Activated T-cell treated with anti-CD3 and anti-CD28 coated beads, Interleukin-2, amount 50 U/mL, for 24 hours (primary cell): ENCODE results near the gene OBSCN.
A peak's percentile ranks its signal among the peaks of the same experiment; 100 is the strongest.

ENCODE experiments used
- DNase-seq: peaks from one replicate; pipeline ENCODE4 v3.0.0-alpha.2; 2020
- H3K27ac Mint-ChIP-seq: 2 replicates; pipeline ENCODE4 v1.8.0; 2020; ENCODE audit warnings: mild to moderate bottlenecking, mixed read lengths
- H3K27me3 Mint-ChIP-seq: 2 replicates; pipeline ENCODE4 v1.8.0; 2020; ENCODE audit warnings: mixed read lengths
- H3K36me3 Mint-ChIP-seq: 2 replicates; pipeline ENCODE4 v1.8.0; 2020; ENCODE audit warnings: low read depth, mixed read lengths
- H3K4me1 Mint-ChIP-seq: 2 replicates; pipeline ENCODE4 v1.8.0; 2020; ENCODE audit warnings: low read depth, mixed read lengths
- H3K4me3 Mint-ChIP-seq: 2 replicates; pipeline ENCODE4 v1.8.0; 2020; ENCODE audit warnings: mild to moderate bottlenecking, moderate library complexity, mixed read lengths
- H3K9me3 Mint-ChIP-seq: 2 replicates; pipeline ENCODE4 v1.8.0; 2020; ENCODE audit warnings: mixed read lengths

OBSCN gene, protein sequence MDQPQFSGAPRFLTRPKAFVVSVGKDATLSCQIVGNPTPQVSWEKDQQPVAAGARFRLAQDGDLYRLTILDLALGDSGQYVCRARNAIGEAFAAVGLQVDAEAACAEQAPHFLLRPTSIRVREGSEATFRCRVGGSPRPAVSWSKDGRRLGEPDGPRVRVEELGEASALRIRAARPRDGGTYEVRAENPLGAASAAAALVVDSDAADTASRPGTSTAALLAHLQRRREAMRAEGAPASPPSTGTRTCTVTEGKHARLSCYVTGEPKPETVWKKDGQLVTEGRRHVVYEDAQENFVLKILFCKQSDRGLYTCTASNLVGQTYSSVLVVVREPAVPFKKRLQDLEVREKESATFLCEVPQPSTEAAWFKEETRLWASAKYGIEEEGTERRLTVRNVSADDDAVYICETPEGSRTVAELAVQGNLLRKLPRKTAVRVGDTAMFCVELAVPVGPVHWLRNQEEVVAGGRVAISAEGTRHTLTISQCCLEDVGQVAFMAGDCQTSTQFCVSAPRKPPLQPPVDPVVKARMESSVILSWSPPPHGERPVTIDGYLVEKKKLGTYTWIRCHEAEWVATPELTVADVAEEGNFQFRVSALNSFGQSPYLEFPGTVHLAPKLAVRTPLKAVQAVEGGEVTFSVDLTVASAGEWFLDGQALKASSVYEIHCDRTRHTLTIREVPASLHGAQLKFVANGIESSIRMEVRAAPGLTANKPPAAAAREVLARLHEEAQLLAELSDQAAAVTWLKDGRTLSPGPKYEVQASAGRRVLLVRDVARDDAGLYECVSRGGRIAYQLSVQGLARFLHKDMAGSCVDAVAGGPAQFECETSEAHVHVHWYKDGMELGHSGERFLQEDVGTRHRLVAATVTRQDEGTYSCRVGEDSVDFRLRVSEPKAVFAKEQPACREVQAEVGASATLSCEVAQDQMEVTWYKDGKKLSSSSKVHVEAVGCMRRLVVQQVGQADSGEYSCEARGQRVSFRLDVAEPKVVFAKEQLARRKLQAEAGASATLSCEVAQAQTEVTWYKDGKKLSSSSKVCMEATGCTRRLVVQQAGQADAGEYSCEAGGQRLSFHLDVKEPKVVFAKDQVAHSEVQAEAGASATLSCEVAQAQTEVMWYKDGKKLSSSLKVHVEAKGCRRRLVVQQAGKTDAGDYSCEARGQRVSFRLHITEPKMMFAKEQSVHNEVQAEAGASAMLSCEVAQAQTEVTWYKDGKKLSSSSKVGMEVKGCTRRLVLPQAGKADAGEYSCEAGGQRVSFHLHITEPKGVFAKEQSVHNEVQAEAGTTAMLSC (N-terminal part only)

DNA sequence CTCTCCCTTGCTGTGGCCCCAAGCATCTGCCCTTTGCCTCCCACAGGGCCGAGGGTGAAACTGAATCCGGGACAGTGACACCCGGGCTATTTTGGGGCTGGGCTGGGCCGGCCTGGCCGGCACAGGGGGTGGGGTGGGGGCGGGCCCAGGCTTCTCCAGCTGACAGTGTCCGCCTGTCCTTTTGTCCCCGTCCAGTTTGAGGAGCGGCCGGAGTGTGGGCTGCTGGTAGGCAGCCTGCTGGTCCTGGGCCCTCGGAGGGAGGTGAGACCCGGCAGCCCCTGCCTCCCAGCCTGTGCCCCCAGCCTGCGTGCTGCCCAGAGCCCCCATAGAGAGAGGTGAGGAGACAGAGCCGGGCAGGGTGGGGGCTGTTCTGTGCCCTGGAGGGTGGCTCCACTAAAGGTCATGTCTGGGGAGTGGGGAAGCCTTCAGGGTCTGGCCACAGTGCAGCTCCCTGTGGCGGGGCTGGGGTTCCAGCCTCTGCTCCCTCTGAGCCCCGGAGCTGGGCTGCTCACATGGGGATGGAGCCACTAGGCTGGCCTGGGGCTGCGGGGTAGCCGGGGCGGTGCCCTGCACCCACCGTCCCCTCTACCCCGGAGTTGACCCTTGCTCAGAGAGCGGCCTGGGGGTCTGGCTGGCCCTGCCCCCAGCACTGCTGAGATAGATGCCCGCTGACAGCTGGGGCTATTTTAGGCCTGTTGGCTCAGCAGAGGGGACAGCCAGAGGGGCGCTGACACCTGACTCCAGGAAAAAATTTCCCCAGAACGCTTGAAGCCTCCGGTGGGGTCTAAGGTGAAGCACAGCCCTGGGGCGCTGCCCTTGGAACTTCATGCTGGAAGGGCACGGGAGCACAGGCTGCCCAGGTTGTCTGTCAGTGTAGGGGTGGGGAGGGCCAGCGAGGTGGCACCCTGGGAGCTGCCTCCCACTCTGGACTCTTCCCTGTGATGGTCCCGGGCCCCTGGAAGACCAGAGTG, at the start of gene OBSCN:
Gene OBSCN, plus strand, starts transcription at position 194 of the 971 bp plus-strand sequence. CDS start 3,740 bp downstream, outside the sequence.
- Mint-ChIP-seq H3K27ac (no peak within 1 kb of the TSS), H3K4me1 (no peaks in the 10 kb centered on the region), H3K4me3 (no peak within 1 kb of the TSS), H3K27me3 (peaks cover 15% of the 10 kb centered on the region), H3K36me3 (no peaks in the 10 kb centered on the region), H3K9me3 (no peaks in the 10 kb centered on the region)
- no peak for DNase-seq

DNA sequence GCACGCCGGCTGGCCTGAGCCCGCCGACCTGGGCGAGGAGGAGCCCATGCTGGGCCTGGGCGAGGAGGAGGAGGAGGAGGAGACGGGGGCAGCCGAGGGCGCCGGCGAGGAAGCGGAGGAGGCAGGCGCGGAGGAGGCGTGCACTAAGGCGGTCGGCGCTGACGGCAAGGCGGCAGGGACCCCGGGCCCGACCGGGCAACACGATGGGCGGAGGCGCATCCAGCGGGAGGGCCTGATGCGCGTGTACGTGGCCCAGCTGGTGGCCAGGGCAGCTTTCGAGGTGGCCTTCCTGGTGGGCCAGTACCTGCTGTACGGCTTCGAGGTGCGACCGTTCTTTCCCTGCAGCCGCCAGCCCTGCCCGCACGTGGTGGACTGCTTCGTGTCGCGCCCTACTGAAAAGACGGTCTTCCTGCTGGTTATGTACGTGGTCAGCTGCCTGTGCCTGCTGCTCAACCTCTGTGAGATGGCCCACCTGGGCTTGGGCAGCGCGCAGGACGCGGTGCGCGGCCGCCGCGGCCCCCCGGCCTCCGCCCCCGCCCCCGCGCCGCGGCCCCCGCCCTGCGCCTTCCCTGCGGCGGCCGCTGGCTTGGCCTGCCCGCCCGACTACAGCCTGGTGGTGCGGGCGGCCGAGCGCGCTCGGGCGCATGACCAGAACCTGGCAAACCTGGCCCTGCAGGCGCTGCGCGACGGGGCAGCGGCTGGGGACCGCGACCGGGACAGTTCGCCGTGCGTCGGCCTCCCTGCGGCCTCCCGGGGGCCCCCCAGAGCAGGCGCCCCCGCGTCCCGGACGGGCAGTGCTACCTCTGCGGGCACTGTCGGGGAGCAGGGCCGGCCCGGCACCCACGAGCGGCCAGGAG, 49.5 kb upstream of the OBSCN start:
- H3K27ac Mint-ChIP-seq = no peak overlapping the region
- no peak for DNase-seq
- H3K4me1 Mint-ChIP-seq = peaks cover 42% of the 10 kb centered on the region
- no peaks in the 10 kb centered on the region for H3K27me3 Mint-ChIP-seq
- no peak overlapping the region for H3K4me3 Mint-ChIP-seq
- no peaks in the 10 kb centered on the region for H3K36me3 Mint-ChIP-seq
- H3K9me3 Mint-ChIP-seq = no peaks in the 10 kb centered on the region

DNA sequence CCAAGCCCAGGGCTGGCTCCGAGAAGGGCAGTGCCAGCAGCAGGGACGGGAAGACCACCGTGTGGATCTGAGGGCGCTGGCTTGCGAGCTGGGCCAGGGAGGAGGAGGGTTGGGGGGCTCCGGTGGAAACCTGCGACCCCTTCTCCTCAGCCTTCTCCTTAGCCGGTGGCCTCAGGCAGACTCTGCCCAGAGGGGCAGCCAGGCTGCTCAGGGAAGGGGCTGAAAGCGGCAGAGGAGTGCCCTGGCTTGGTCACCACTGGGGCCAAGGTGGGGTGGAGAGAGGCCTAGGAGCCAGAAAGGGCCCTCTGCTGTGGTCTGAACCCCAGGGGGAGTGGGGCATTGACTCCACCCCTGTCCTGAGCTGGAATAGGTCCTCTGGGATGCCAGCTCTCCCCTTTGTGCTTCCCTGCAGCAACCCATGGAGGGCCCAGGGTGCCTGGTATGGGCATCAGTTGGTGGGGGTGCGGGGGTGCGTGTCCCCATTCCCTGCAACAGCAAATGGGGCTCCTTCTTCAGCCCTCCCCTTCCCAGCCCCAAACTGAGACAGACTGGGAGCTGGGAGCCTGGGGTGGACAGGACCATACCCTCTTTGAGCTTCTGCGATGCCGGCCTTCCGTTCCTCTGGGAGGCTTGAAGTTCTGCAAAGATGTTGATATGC, 48.7 kb upstream of the OBSCN start:
- no peaks in the 10 kb centered on the region for H3K36me3 Mint-ChIP-seq
- H3K9me3 Mint-ChIP-seq = no peaks in the 10 kb centered on the region
- H3K4me3 Mint-ChIP-seq = no peak overlapping the region
- H3K27ac Mint-ChIP-seq = no peak overlapping the region
- no peak for DNase-seq
- H3K4me1 Mint-ChIP-seq = peaks cover 46% of the 10 kb centered on the region
- H3K27me3 Mint-ChIP-seq = no peaks in the 10 kb centered on the region

DNA sequence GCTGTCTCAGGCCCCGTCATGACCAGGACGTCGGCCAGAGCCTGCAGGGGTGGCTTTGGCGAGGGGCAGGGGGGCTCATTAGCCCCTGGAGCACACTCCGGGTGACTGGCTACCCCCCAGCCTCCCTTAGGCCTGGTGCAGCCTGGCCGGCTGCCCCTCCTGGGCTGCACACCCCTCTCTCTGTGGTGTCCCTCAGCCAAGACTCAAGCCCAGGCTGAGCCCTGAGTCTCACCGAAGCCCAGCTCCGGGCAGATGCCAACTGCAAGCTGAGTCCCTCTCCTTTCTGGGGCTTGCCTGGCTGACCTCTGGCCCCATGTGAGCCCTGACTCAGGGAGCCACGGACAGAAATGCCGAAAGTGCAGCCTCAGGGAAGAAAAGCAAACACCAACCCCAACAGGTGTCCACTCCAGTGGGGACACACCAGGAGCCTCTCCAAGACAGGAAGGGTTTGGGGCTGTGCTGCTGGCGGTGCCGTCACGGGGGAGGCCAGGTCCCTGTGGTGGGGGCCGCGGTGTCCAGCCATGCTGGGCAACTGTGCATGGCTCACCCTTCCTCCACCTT, 47.6 kb upstream of the OBSCN start:
- H3K27ac Mint-ChIP-seq = no peak overlapping the region
- no peak overlapping the region for H3K4me3 Mint-ChIP-seq
- H3K9me3 Mint-ChIP-seq = no peaks in the 10 kb centered on the region
- no peaks in the 10 kb centered on the region for H3K36me3 Mint-ChIP-seq
- no peaks in the 10 kb centered on the region for H3K27me3 Mint-ChIP-seq
- DNase-seq = no peak
- H3K4me1 Mint-ChIP-seq = peaks cover 45% of the 10 kb centered on the region

DNA sequence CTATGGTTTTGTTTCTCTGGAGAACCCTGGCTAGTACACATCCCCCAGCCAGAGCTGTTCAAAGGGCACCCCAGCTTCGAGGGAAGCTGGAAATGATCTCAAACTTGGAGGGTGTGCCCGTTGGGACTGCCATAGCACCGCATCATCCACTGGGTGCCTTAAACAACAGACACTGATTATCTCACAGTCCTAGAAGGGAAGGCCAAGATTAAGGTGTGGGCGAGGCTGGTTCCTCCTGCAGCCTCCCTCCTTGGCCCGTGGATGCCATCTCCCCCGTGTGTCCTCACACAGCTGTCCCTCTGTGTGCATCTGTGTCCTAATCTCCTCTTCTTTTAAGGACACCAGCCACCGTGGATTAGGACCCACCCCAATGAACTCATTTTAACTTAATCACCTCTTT, 46.5 kb upstream of the OBSCN start:
- DNase-seq = no peak
- Mint-ChIP-seq H3K27me3 (no peaks in the 10 kb centered on the region), H3K9me3 (no peaks in the 10 kb centered on the region), H3K4me1 (peaks cover 38% of the 10 kb centered on the region), H3K27ac (no peak overlapping the region), H3K36me3 (no peaks in the 10 kb centered on the region), H3K4me3 (no peak overlapping the region)

DNA sequence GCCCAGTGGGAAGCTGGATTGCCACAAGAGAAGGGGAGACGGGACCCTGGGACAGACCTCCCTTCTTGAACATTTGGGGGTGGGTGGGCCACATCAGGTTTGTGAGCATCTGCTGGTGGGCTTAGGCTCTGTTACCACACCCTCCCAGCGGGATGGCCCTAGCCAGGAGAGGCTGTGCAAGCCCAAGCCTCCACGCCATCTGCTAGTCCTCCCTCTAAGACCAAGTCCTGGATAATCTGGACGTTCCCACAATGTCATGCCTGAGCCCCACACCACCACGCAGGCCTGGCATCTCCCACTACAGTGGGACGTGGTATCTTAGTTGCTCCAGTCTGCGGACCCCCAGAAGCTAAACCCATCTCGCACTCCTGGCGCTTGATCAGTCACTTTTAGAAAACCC, 46.0 kb upstream of the OBSCN start:
- Mint-ChIP-seq H3K9me3 (no peaks in the 10 kb centered on the region), H3K4me3 (no peak overlapping the region), H3K27me3 (no peaks in the 10 kb centered on the region), H3K27ac (peak overlapping the region; percentile 44), H3K4me1 (peaks cover 39% of the 10 kb centered on the region), H3K36me3 (no peaks in the 10 kb centered on the region)
- no peak for DNase-seq

DNA sequence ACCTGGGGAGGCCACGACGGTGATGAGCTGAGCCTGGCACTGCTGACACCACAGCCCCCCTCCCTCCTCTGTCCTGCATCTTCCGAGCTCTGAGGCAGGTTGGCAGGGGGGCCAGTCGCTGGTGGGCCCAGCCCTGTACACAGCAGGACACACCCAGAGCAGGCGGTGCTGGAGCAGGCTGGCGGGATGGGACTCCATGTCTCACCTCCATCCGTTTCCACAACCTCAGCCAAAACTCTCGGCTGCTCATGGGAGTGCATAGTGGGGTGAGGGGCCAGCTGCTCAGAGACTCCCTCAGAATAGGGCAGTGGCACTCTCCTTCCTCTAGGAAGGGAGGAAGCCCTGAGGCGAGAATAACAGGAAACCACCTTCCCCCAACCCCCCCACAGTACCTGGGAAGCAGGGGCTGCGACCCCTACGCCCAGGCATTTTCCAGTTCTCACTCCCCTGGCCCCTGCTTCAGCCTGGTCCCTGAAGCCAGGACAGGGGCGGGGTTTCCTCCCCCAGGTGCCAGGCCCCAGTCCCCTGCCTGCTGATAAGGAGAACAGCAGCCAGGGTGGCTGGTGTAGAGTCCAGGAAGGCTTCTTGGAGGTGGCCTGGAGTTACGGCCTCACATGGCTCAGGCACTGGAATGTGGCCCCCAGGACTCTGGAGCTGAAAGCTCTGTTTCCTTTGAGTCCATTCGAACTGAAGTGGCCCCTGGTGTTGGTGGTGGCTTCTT, 45.4 kb upstream of the OBSCN start:
- peak overlapping the region; percentile 40 for H3K27ac Mint-ChIP-seq
- no peak overlapping the region for H3K4me3 Mint-ChIP-seq
- DNase-seq = no peak
- H3K27me3 Mint-ChIP-seq = no peaks in the 10 kb centered on the region
- no peaks in the 10 kb centered on the region for H3K36me3 Mint-ChIP-seq
- H3K4me1 Mint-ChIP-seq = peaks cover 36% of the 10 kb centered on the region
- no peaks in the 10 kb centered on the region for H3K9me3 Mint-ChIP-seq

DNA sequence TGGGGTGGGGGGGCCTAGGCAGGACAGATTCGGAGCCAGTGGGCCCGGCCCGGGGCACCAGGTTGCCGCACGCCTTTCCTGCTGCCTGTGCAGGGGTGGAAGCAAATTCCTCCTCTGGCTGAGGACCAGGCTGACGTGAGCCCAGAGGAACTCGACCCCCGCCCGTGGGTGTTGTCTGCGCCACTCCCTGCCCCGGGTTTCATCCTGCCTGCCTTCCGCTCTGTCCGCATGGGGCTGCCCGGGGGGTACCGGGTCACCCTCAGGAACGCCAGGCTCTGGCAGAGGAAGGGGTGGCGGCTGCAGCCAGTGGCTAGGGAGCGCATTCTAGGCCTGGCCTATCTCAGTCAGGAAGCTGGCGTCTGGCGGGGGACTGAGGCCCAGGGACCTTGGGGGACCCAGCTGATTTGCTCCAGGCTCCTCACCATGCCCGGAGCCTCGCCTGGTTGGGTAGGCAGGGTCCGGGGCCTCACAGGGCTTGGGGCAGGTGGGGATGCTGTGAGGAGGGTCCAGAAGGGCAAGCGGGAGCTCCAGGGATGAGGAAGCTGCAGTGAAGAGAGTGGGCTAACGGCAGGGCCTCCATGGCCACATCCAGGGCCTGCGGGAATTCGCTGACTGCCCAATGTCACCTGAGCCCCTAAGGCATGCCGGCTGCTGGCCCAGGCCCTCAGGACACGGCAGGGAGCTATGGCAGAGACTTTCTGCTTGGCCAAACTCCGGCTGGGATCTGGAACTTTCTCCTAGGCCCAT, 44.7 kb upstream of the OBSCN start:
- DNase-seq = no peak
- Mint-ChIP-seq H3K27ac (peak overlapping the region; percentile 40), H3K36me3 (no peaks in the 10 kb centered on the region), H3K27me3 (no peaks in the 10 kb centered on the region), H3K4me3 (no peak overlapping the region), H3K4me1 (peaks cover 40% of the 10 kb centered on the region), H3K9me3 (no peaks in the 10 kb centered on the region)

DNA sequence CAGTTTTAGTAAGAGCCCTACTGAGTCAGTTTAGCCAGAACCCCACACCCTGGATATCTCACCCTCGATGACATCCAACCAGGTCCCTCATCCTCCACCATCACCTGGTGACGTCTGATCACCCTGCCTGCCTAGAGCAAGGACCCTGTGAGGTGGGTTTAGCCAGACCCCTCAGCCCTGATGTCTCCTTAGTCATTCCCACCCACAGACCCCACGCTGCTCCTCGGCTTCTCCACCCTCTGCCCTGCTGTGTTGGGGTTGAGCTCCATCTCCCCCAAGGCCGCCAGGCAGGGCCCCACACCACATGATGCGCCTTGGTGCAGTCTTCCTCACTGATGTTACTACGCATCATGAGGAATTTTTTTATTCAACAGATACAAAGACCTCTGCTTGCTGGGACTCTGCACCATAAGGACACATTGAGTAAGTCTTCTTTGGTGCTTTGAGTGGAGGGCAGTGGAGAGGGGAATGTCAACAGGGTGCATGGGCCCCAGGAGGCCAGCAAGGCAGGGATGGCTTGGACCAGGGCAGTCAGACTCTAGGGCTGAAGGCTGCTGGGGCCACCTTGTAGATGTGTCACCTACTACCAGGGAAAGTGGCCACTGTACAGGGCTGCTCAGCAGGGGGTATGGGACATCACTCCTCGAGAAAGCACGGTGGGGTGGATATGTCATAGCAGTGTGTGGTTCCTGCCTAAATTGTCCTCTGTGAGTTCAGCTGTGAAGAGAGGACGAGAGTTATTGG, 43.9 kb upstream of the OBSCN start:
- H3K9me3 Mint-ChIP-seq = no peaks in the 10 kb centered on the region
- H3K4me1 Mint-ChIP-seq = peaks cover 42% of the 10 kb centered on the region
- H3K27me3 Mint-ChIP-seq = no peaks in the 10 kb centered on the region
- H3K4me3 Mint-ChIP-seq = peak overlapping the region; percentile 70
- H3K36me3 Mint-ChIP-seq = peaks cover 2% of the 10 kb centered on the region
- no peak for DNase-seq
- H3K27ac Mint-ChIP-seq = peak overlapping the region; percentile 91

DNA sequence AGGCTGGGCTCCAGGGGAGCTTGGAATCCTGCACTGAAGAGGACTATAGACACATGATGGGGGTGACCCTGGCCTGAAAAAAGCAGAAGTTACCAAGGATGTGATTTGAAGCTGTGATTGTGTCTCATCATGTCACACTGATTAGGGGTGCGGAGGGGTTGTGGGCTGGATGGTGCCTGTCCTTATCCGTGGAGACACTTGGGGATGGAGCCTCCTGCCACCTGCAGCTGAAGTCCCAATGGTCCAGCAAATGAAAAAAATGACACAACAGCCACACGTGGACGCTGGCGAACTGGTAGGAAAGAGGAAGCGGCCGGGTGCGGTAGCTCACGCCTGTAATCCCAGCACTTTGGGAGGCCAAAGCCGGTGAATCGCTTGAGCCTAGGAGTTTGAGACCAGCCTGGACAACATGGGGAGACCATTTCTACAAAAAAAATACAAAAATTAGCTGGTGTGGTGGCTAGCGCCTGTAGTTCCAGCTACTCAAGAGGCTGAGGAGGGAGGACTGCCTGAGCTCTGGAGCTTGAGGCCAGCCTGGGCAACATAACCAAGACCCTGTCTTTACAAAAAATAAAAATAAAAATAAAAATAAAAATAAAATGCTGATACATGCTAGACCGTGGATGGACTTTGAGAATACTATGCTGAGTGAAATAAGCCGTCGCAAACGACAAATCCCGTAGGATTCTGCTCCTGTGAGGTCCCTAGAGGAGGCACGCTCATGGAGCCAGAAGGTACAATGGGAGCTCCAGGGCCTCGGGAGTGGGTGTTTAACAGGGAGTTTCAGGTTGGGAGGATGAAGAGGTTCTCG, 43.1 kb upstream of the OBSCN start:
- Mint-ChIP-seq H3K4me3 (peak overlapping the region; percentile 82), H3K36me3 (peaks cover 9% of the 10 kb centered on the region), H3K4me1 (peaks cover 49% of the 10 kb centered on the region), H3K9me3 (no peaks in the 10 kb centered on the region), H3K27ac (peak overlapping the region; percentile 98), H3K27me3 (no peaks in the 10 kb centered on the region)
- DNase-seq = no peak
